AG08396 (cell line): ENCODE measurements around the gene LAPTM5.
"Not testable (repeated sequence)": the region's sequence is repeated elsewhere in the genome, so short reads cannot be mapped to it uniquely, and the experiment has no call there.

Source experiments
- DNase-seq: peaks from one replicate; pipeline ENCODE4 v3.0.0; 2012; ENCODE audit warnings: low spot score, mixed read lengths

LAPTM5 gene

GRCh38 chr1:30770150-30770549 lies 12.6 kb upstream of the LAPTM5 start:
- DNase-seq: no peak

- no peak for DNase-seq
Measured at GRCh38 chr1:30768830-30769718, 11.5 kb upstream of the LAPTM5 start.

DNA sequence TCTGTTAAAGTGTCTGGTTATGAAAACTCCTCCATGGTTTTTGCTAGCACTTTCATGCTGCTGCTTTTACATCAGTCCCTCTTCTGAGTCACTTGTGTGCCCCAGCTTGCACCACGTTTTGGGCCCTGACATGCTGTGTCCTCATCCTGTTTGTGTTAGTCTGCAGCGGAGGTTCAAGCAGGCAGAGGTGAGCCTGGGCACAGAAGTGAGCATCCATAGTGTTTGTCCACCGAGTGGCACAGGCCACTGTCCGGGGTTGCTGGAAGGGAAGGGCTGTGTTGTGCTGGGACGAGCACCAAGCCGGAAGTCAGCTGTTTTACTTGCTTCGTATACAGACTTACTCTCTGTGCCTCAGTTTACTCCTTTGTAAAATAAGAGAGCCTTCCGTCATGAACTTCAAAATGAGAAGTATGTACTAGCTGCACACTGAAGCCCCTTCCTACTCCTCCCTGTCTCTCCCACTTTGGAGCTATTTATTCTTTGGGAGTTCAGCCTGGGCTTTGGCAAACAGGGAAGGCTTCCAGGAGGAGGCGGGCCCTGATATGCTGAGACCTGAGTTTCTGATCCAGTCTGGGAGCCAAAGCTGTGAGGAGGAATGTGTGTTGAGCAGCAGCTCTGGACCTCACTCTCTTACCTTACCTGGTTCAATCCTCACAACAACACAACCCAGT lies 10.7 kb upstream of the LAPTM5 start:
- no peak for DNase-seq

DNA sequence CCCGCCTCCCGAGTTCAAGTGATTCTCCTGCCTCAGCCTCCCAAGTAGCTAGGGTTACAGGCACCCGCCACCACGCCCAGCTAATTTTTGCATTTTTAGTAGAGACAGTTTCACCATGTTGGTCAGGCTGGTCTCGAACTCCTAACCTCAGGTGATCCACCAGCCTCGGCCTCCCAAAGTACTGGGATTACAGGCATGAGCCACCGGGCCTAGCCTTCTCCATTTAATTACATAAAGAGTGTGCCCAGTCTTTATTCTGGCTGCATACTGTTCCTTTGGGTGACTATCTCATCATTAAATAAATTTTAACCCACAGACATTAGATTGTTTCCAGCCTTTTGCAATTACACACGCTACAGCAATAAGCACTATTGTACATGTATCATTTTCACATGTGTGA lies 9.4 kb upstream of the LAPTM5 start:
- DNase-seq: not testable (repeated sequence)

DNA sequence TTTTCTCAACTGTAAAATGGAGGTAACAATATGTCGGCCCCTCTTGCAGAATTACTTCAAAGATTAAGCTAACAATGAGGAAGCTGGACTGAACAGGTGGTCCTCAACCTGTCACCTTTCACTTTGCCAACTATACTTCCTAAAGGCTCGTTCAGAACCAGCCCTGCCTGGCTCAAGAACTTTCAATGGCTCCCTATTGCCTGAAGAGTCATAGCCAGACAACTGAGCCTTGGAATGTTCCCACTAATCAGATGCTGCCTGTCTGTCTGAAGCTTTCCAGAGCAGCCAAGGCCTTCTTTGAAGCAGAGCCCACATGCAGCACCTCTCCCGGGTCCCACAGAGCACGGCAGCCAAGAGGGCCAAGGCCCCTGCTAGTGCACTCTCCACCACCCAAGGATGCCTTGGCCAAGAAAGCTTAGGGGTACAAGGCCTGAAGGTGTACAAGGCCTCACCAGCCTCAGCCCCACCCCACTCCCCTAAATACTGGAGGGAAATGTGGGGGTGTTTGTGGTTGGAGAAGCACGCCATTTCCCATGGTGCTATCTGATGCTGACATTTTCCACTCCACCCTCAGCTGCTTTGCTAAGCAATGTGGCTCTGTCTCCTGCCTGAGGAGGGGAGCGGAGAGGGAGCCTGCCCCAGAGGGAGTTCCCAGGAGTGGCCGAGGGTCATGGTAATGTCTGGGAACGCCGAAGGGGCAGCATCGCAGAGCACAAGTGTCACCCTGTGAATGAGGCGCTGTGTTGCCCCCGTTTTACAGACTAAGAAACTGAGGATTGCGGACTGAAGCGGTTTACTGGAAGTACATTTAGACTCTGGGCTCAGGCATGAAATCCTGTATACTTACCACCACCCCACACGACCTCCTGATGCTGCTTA lies 8.2 kb upstream of the LAPTM5 start:
- no peak for DNase-seq

GRCh38 chr1:30764939-30765555 lies 7.5 kb upstream of the LAPTM5 start:
- DNase-seq: no peak

- no peak for DNase-seq
Measured at GRCh38 chr1:30764396-30764795, 6.8 kb upstream of the LAPTM5 start.

GRCh38 chr1:30763651-30764248 lies 6.2 kb upstream of the LAPTM5 start:
- peak; percentile 58 for DNase-seq

DNA sequence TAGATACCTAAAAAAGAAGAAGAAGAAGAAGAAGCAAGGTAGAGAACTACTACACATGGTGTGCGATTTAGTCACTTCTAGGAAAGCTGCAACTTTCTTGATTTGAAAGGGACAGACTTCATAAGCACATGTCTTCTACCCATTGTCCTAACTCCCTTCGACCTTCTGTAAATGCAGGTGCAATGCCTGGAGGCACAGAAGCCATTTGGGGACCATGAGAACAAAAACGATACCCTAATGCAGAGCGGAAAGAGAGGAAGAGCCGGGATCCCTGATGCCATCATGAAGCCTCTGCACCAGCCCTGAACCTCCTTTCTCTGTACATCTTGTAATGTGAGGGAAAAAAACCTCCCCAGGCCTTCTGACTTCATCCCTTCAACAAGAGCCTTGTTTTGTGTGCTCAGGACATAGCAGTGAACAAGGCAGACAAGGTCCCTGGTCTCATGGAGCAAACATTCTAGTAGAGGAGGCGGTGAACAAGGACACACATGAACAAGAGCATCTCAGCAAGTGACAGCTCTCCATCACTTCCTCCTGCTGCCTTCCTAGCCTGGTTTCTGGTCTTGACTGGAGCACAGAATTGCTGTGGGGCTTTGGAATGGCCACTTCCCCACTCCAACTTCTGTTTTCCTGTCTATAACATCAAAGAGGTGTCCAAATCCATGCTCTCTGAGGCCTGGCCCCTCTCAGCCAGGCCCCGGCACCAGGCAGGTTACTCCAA lies 5.5 kb upstream of the LAPTM5 start:
- DNase-seq: no peak

GRCh38 chr1:30762152-30762929 lies 4.8 kb upstream of the LAPTM5 start:
- DNase-seq: no peak

DNA sequence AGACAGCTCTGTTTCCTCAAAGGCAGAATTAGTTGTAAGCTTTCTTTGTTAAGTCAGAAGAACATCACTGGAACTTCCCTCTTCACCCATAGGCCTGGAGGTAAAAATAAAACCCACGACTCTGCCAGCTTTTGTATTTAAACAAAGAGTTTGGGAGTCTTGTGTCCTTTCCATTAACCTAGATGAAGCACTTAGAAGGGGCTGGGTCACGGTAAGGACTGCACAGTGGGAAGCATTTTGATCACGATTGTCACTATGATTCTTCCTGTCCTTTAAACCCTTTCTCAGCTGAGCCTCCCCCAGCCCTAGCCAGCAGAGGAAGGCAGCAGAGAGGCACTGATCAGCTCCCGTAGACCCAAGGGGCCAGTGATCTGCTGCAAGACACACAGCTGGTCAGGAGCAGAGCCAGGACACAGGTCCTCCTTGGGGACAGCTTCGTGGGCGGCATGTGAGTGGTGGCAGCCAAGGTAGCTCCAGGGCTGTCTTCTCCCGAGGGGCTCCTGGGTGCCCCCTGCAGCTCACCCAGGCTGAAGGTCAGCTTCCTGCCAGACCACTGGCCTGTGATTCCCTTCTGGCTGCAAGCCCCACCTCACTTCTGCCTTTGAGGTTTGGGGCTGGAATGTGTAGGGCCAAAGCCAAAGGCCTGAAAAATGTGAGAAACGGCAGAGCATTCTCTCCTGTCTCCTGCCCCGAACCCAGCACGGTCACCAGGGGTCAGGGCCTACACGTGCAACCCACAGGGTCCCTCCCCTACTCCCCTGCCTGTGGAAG lies 4.0 kb upstream of the LAPTM5 start:
- DNase-seq: peak; percentile 33

DNA sequence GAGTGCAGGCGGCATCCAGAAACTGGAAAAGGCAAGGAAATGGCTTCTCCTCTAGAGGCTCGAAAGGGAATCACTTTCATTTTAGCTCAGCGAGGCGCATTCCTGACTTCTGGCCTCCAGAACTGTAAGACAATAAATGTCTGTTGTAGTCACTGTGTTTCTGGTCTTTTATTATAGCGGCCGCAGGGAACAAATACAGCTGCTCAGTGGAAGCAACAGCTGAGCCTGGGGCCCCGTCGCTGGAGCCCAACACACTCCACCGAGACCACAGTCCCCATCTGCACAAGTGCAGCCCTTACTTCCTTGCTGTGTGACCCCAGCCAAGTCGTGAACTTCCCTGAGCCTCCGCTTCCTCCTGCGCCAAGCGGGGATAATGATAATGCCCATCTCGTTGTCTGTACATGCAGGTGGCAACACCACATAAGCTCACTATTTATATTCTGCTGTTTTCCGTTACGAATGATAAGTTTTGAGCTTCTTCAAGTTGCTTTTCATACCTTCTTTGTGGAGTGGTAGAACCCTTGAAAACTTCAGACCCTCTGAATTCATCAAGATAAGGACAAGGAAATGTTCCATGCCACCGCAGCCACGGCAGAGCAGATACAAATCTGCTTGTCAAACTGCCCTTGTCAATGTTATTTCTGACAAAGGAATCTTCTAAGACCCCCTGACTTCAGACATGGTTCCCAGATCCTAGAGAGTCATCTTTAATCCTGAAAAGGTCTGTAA lies 3.2 kb upstream of the LAPTM5 start:
- DNase-seq: no peak

DNA sequence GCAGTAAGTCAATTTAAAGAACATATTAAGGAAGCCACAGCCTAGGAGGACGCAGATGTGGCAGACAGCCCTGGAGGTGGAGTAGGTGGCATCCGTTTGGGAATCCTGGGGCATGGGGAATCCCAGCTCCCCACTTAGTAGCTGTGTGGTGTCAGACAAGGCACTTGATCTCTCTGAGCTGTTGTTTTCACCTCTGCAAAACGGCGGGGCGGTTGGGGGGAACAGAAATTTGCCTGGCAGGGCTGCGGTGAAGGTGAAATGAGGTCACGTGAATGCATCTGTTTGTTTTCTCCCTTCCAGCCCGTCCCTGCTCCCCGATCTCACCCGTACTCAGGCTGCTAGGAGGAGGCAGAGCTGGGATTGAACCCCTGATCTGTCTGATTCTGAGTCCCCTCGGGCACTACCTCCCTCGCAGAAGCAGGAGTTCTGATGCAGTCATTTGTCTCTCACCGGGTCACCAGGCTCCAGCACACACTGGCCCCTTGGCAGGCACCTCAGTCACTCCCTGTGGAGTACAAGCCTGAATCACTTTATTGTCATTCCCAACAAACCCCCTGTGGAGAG lies 2.2 kb upstream of the LAPTM5 start:
- no peak for DNase-seq

GRCh38 chr1:30758785-30759380 lies 1.3 kb upstream of the LAPTM5 start:
- DNase-seq: no peak

DNA sequence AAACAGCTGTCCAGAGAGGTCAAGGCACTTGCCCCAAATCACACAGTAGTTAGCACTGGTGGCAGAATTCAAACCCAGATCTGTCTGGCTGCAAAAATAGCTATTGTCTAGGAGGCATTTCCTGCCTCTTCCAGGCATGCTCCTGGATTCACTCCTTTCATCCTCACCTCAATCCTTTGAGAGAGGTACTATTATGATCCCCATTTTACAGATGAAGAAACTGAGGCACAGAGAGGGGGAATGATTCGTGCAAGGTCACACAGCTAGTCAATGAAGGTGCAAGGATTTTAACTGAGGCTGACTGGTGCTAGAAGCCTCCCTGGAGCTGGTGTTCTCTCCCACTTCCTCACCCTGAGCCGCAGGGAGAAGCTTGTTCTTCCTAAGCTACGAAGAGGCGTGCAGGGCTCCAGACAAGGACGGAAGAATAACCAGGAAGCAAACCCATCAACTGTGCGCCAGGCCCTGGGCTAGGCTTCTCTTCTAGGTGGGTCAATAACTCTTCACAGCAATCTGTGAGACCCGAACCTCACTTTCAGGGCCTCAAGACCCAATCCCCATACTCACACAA lies 631 bp upstream of the LAPTM5 start:
- DNase-seq: no peak

DNA sequence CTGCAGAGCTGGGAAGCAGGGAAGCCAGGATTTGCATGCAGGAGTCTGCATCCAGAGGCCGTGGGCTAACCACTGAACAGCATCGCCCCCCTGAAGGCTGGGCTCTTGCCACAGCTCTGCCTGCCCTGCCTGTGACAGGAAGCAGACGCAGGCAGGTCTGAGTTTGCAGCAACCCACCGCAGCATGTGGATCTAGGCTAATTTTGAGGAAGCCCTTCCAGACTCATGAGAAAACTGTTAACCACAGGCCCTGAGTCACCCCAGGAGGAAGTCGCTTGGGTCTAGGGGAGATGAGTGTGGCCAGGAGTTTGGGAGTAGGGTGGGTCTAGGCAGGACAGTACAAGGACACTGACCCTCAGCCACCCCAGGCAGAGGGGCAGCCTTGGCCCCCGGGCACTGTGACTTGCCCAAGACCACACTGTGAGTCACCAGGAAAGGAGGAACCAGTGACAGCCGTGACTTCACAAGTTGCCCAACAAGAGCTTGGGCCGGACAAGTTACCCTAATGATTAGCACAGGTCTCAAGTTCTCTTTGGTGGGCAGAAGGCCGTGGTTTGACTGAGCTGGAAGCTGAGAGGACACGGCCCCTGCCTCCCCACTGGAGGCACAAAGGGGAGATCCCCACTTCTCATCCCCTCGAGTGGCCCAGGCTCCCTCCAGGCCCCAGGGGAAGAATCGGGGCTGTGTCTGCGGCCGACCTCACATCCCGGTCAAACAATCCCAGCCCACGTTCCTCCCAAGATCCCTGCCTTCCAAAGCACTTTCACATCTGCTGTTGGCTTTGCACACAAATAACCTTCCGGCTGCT lies 826 bp downstream of the LAPTM5 start:
- peak; percentile 81 for DNase-seq

GRCh38 chr1:30756206-30756544 lies 1.4 kb downstream of the LAPTM5 start:
- DNase-seq: no peak
